IgD-negative memory B cell (primary cell): ENCODE measurements around the gene RBP5. TPM values are rescaled to one million over a fixed set of nuclear protein-coding genes. Genes with fewer than 3 reads are reported as not detected.

Experiments used
- H3K27ac Mint-ChIP-seq, 3 donors: one replicate each; pipeline ENCODE4 v1.8.0; 2020 to 2022; ENCODE audit warnings: mild to moderate bottlenecking in 3 of 3, mixed read lengths in 3 of 3, moderate library complexity in 1 of 3
- H3K27me3 Mint-ChIP-seq: one replicate; pipeline ENCODE4 v1.8.0; 2021; ENCODE audit warnings: mixed read lengths
- H3K36me3 Mint-ChIP-seq: one replicate; pipeline ENCODE4 v1.8.0; 2020; ENCODE audit warnings: mild to moderate bottlenecking, mixed read lengths
- H3K4me1 Mint-ChIP-seq, 3 donors: one replicate each; pipeline ENCODE4 v1.8.0; 2020 to 2022; ENCODE audit warnings: mixed read lengths in 3 of 3, mild to moderate bottlenecking in 1 of 3
- H3K4me3 Mint-ChIP-seq, 4 donors: one replicate each; pipeline ENCODE4 v1.8.0; 2020 to 2022; ENCODE audit warnings: mild to moderate bottlenecking in 4 of 4, mixed read lengths in 4 of 4, moderate library complexity in 3 of 4
- H3K9me3 Mint-ChIP-seq, 3 donors: one replicate each; pipeline ENCODE4 v1.8.0; 2020 to 2021; ENCODE audit warnings: mixed read lengths in 3 of 3, mild to moderate bottlenecking in 1 of 3
- polyA plus RNA-seq: library from polyadenylated mRNA; unstranded; fragments of 300-500 nt; fragmentation: Illumina TruSeq; gene quantifications from one replicate; pipeline ENCODE4 v1.2.3, GENCODE V29; 2021

RBP5 gene
- polyA plus RNA-seq = not detected

- Mint-ChIP-seq H3K27ac (peak within 1 kb of the TSS in 2 of 3 donors; percentile 52 to 95), H3K36me3 (peaks cover 4% of the 10 kb centered on the region), H3K27me3 (no peaks in the 10 kb centered on the region), H3K4me1 (peaks cover 13 to 26% (median 20%) of the 10 kb centered on the region in 3 donors), H3K9me3 (no peaks in the 10 kb centered on the region), H3K4me3 (peak within 1 kb of the TSS; percentile 89 to 99 (median 94))
Observed at GRCh38 chr12:7128681-7129286, at the start of gene RBP5. Gene RBP5, minus strand, starts transcription at chr12:7128889. Its CDS starts 114 bp downstream, at chr12:7128775.

- Mint-ChIP-seq H3K9me3 (peaks cover 0 to 8% (median 5%) of the 10 kb centered on the region in 3 donors), H3K36me3 (peaks cover 3% of the 10 kb centered on the region), H3K4me3 (no peak overlapping the region), H3K4me1 (no peaks in the 10 kb centered on the region), H3K27ac (no peak overlapping the region), H3K27me3 (peaks cover 19% of the 10 kb centered on the region)
Observed at GRCh38 chr12:7178481-7178880, 49.8 kb upstream of the RBP5 start.

- Mint-ChIP-seq H3K36me3 (peaks cover 3% of the 10 kb centered on the region), H3K27ac (no peak overlapping the region), H3K4me3 (no peak overlapping the region), H3K27me3 (peaks cover 17% of the 10 kb centered on the region), H3K4me1 (no peaks in the 10 kb centered on the region), H3K9me3 (peaks cover 10 to 13% (median 10%) of the 10 kb centered on the region in 3 donors)
Observed at GRCh38 chr12:7176595-7176994, 47.9 kb upstream of the RBP5 start.

DNA sequence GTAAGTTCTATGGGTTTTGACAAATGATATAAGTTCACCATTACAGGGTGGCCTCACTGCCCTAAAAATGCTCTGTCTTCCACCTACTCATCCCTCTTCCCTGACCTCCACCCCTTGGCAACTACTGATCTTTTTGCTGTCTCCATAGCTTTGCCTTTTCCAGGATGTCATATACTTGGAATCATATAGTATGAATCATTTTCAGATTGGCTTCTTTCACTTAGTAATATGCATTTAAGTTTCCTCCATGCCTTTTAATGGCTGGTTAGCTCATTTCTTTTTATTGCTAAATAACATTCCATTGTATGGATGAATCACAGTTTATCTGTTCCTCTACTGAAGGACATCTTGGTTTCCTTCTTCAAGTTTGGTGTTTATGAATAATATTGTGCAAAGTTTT lies 46.8 kb upstream of the RBP5 start:
- H3K36me3 Mint-ChIP-seq = peaks cover 3% of the 10 kb centered on the region
- H3K4me1 Mint-ChIP-seq = no peaks in the 10 kb centered on the region

GRCh38 chr12:7171854-7172253 lies 43.2 kb upstream of the RBP5 start:
- H3K9me3 Mint-ChIP-seq = peaks cover 22 to 30% (median 24%) of the 10 kb centered on the region in 3 donors
- no peak overlapping the region for H3K4me3 Mint-ChIP-seq
- peaks cover 10% of the 10 kb centered on the region for H3K36me3 Mint-ChIP-seq
- H3K27me3 Mint-ChIP-seq = peaks cover 14% of the 10 kb centered on the region
- no peaks in the 10 kb centered on the region for H3K4me1 Mint-ChIP-seq
- H3K27ac Mint-ChIP-seq = no peak overlapping the region

More for the DNA sequence above, 46.8 kb upstream of the RBP5 start:
- no peak overlapping the region for H3K27ac Mint-ChIP-seq
- H3K4me3 Mint-ChIP-seq = no peak overlapping the region
- peaks cover 15 to 19% (median 16%) of the 10 kb centered on the region in 3 donors for H3K9me3 Mint-ChIP-seq
- peaks cover 18% of the 10 kb centered on the region for H3K27me3 Mint-ChIP-seq

- H3K27me3 Mint-ChIP-seq = peaks cover 5% of the 10 kb centered on the region
- peaks cover 21 to 30% (median 24%) of the 10 kb centered on the region in 3 donors for H3K9me3 Mint-ChIP-seq
- no peak overlapping the region for H3K4me3 Mint-ChIP-seq
- peak overlapping the region in 1 of 3 donors; percentile 43 for H3K27ac Mint-ChIP-seq
- H3K4me1 Mint-ChIP-seq = no peaks in the 10 kb centered on the region
- peaks cover 6% of the 10 kb centered on the region for H3K36me3 Mint-ChIP-seq
Observed at GRCh38 chr12:7169951-7170350, 41.3 kb upstream of the RBP5 start.

DNA sequence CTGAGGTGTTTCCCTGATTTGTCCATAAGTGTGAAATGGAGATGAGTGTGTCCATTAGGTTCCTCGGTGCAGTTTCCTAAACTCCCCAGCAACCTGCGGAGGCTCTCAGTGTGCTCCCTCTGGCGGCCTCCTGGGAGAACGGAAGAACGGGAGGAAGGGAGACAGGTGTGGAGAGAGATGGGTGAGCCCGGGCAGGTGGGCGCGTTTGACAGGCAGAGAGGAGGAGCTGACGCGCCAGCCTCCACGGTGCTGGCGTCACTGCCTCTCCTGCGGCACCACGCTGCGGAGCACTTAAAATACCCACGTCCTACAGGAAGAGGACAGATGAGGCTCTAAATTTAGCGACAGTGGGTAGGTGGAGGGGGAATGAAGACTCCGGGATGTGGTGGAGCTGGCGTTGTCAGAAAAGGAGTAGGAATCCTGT lies 34.0 kb upstream of the RBP5 start:
- peaks cover 3% of the 10 kb centered on the region for H3K36me3 Mint-ChIP-seq
- no peak overlapping the region for H3K27ac Mint-ChIP-seq

GRCh38 chr12:7161811-7162210 lies 33.1 kb upstream of the RBP5 start:
- peaks cover 0 to 4% (median 0%) of the 10 kb centered on the region in 3 donors for H3K9me3 Mint-ChIP-seq
- H3K36me3 Mint-ChIP-seq = peaks cover 2% of the 10 kb centered on the region
- peaks cover 0 to 4% (median 3%) of the 10 kb centered on the region in 3 donors for H3K4me1 Mint-ChIP-seq
- no peak overlapping the region for H3K4me3 Mint-ChIP-seq
- no peak overlapping the region for H3K27ac Mint-ChIP-seq
- peaks cover 16% of the 10 kb centered on the region for H3K27me3 Mint-ChIP-seq

More for the DNA sequence above, 34.0 kb upstream of the RBP5 start:
- H3K9me3 Mint-ChIP-seq = peaks cover 1 to 7% (median 7%) of the 10 kb centered on the region in 3 donors
- peaks cover 16% of the 10 kb centered on the region for H3K27me3 Mint-ChIP-seq
- H3K4me3 Mint-ChIP-seq = peak overlapping the region in 1 of 4 donors; percentile 32
- H3K4me1 Mint-ChIP-seq = peaks cover 0 to 4% (median 3%) of the 10 kb centered on the region in 3 donors

GRCh38 chr12:7161327-7161726 lies 32.6 kb upstream of the RBP5 start:
- H3K9me3 Mint-ChIP-seq = no peaks in the 10 kb centered on the region
- H3K27me3 Mint-ChIP-seq = peaks cover 16% of the 10 kb centered on the region
- H3K36me3 Mint-ChIP-seq = peaks cover 2% of the 10 kb centered on the region
- peaks cover 0 to 4% (median 3%) of the 10 kb centered on the region in 3 donors for H3K4me1 Mint-ChIP-seq
- H3K27ac Mint-ChIP-seq = no peak overlapping the region
- no peak overlapping the region for H3K4me3 Mint-ChIP-seq

- Mint-ChIP-seq H3K4me3 (no peak overlapping the region), H3K36me3 (peaks cover 3% of the 10 kb centered on the region), H3K9me3 (no peaks in the 10 kb centered on the region), H3K27me3 (peaks cover 16% of the 10 kb centered on the region), H3K4me1 (peaks cover 0 to 4% (median 3%) of the 10 kb centered on the region in 3 donors), H3K27ac (peak overlapping the region in 1 of 3 donors; percentile 71)
Observed at GRCh38 chr12:7160183-7160582, 31.5 kb upstream of the RBP5 start.

DNA sequence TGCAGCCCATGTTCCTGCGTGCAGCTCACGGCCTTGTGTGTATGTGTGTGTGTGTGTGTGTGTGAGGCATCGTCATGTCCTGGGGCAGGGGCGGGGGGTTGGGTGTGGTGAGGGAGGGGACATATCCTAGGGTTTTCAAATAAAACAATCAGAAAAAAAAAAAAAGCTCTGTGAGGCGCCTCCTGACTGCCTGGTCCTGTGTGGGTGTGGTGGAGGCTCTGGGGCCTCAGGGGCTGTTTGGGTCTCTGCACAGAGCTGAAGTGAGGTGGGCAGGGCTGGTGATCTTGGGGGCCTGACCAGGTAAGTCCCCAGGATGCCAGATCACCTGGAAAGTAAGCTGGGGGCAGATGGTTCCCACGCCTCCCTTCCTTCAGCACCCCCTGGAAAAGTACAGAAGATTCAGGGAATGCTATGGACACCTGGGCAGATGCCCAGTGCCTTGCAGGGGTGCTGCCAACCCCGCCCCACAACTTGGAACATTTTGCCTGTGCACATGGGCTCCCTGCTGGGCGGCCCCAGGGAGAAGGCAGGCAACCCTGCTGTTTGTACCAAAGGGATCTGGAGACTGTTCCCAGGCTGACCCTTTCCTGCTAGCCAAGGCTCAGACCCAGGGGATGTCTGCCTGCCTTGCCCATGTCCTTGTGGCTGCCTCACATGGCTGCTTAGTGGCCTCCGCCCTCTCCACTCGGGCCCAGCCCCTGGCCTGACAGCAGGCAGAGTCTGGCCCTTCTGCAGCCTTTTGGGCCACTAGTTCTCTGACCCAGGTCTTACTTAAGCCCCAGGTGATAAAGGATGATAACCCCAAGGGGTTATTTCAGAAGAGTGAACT lies 30.3 kb upstream of the RBP5 start:
- no peak overlapping the region for H3K4me3 Mint-ChIP-seq
- H3K4me1 Mint-ChIP-seq = peaks cover 0 to 4% (median 3%) of the 10 kb centered on the region in 3 donors
- no peak overlapping the region for H3K27ac Mint-ChIP-seq
- peaks cover 16% of the 10 kb centered on the region for H3K27me3 Mint-ChIP-seq
- H3K36me3 Mint-ChIP-seq = peaks cover 3% of the 10 kb centered on the region
- no peaks in the 10 kb centered on the region for H3K9me3 Mint-ChIP-seq

DNA sequence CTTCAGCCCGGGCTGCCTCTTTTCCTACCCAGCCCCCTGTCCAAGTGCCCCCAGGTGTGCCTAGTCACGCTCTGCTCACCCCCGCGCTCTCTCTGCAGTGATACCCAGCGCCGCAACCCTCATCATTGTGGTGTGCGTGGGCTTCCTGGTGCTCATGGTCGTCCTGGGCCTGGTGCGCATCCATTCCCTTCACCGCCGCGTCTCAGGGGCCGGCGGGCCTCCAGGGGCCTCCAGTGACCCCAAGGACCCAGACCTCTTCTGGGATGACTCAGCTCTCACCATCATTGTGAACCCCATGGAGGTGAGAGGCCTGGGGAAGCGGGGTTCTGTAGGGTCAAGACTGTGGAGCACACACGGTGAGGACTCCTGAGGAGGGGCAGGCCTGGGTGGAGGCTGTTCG lies 28.7 kb upstream of the RBP5 start:
- Mint-ChIP-seq H3K4me1 (no peaks in the 10 kb centered on the region), H3K9me3 (no peaks in the 10 kb centered on the region), H3K36me3 (peaks cover 3% of the 10 kb centered on the region), H3K4me3 (no peak overlapping the region), H3K27me3 (peaks cover 4% of the 10 kb centered on the region), H3K27ac (peak overlapping the region in 1 of 3 donors; percentile 68)

DNA sequence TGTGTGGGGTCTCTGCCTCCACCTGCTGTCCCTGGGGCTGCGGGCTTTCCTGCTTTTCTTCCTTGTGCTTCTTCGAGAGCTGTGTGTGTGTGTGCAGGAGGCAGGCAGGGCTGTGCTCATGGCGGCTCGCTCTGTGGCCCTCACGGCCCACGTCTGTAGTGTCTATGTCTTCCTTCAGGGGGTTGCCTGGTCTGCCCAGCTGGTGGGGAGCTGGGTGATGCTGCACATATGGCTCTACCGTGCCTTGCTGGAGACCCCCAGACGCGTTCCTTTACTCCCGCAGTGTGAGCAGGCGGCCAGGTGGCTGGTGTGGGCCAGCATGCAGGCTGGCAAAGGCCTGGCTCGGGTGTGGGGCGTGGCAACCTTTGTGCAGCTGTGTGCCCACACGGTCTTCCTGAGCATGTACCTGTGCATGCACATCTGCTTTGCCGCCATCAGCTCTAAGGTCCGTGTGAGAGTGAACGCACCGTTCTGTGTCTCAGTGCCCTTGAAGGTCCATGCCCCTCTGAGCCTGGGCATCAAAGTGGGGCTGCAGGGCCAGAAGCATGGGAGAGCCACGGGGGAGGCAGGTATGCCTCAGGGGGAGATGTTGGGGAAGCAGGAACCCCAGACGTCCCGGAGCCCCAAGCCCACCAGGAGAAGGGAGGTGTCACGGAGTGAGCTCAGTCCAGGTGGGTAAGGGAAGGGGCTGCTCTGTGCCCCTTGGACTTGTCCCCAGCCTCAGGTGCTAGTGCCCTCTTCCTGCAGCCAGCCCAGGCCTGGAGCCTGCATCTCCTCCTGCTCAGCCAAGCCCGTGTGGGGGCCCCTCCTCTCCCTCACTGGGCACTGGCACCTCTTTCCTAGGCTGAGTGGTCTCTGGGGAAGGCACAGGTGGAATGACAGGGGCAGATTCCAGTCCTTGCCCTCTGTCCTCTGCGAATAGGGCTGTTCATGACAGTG lies 27.8 kb upstream of the RBP5 start:
- Mint-ChIP-seq H3K4me3 (peak overlapping the region in 1 of 4 donors; percentile 47), H3K27me3 (peaks cover 4% of the 10 kb centered on the region), H3K27ac (peak overlapping the region in 1 of 3 donors; percentile 33), H3K36me3 (peaks cover 3% of the 10 kb centered on the region), H3K4me1 (no peaks in the 10 kb centered on the region), H3K9me3 (no peaks in the 10 kb centered on the region)

GRCh38 chr12:7155471-7156034 lies 26.9 kb upstream of the RBP5 start:
- H3K27ac Mint-ChIP-seq = peak overlapping the region in 1 of 3 donors; percentile 33
- no peaks in the 10 kb centered on the region for H3K9me3 Mint-ChIP-seq
- H3K4me1 Mint-ChIP-seq = no peaks in the 10 kb centered on the region
- no peak overlapping the region for H3K4me3 Mint-ChIP-seq
- H3K36me3 Mint-ChIP-seq = peaks cover 3% of the 10 kb centered on the region
- H3K27me3 Mint-ChIP-seq = no peaks in the 10 kb centered on the region
